Mesenchymal stem cell (in vitro differentiated cells and primary cell): ENCODE measurements around the gene ZSWIM7.

Experiments used
- DNase-seq: peaks from one replicate; pipeline ENCODE4 v3.0.0-alpha.2; 2013
- H2AFZ ChIP-seq: one replicate; pipeline ENCODE4 v1.6.1; 2013; ENCODE audit warnings: low read depth, mild to moderate bottlenecking, control low read depth, inconsistent platforms, low read length, moderate library complexity
- H2AK5ac ChIP-seq: 2 replicates; pipeline ENCODE4 v1.6.1; 2013; ENCODE audit warnings: low read length, moderate library complexity, mild to moderate bottlenecking, inconsistent platforms; ENCODE audit not compliant: severe bottlenecking
- H2BK120ac ChIP-seq: one replicate; pipeline ENCODE4 v1.6.1; 2013; ENCODE audit warnings: low read depth, mild to moderate bottlenecking, inconsistent platforms, low read length, moderate library complexity
- H2BK12ac ChIP-seq, 2 experiments: one replicate each; pipeline ENCODE4 v1.6.1; 2013; ENCODE audit warnings: inconsistent platforms in 2 of 2, low read length in 2 of 2, mild to moderate bottlenecking in 2 of 2, moderate library complexity in 2 of 2, control low read depth in 1 of 2
- H2BK15ac ChIP-seq: one replicate; pipeline ENCODE4 v1.6.1; 2013; ENCODE audit warnings: mild to moderate bottlenecking, low read depth, inconsistent platforms; ENCODE audit not compliant: poor library complexity, severe bottlenecking
- H2BK5ac ChIP-seq: 2 replicates; pipeline ENCODE4 v1.6.1; 2013; ENCODE audit warnings: low read depth, mild to moderate bottlenecking, low read length, control low read depth, inconsistent platforms; ENCODE audit not compliant: poor library complexity, severe bottlenecking
- H3K14ac ChIP-seq, 2 experiments: one replicate each; pipeline ENCODE4 v1.6.1; 2013; ENCODE audit warnings: inconsistent platforms in 2 of 2, low read length in 2 of 2, control low read depth in 1 of 2, mild to moderate bottlenecking in 1 of 2, moderate library complexity in 1 of 2
- H3K18ac ChIP-seq, 2 experiments: one replicate each; pipeline ENCODE4 v1.6.1; 2013; ENCODE audit warnings: inconsistent platforms in 2 of 2, low read length in 2 of 2, control low read depth in 1 of 2, low read depth in 1 of 2, mild to moderate bottlenecking in 1 of 2
- H3K23ac ChIP-seq, 2 experiments: one replicate each; pipeline ENCODE4 v1.6.1; 2013; ENCODE audit warnings: inconsistent platforms in 2 of 2, low read length in 2 of 2, mild to moderate bottlenecking in 2 of 2, moderate library complexity in 2 of 2, control low read depth in 1 of 2
- H3K27ac ChIP-seq: 2 replicates; pipeline ENCODE4 v1.5.1; 2013; ENCODE audit warnings: mild to moderate bottlenecking, moderate library complexity, low read length, control low read depth, inconsistent platforms; ENCODE audit not compliant: poor library complexity, severe bottlenecking
- H3K27me3 ChIP-seq, 2 experiments: 2 replicates each; pipeline versions ENCODE4 v1.6.1 to v1.7.0; 2013; ENCODE audit warnings: low read length in 2 of 2, mild to moderate bottlenecking in 2 of 2, moderate library complexity in 2 of 2, control low read depth in 1 of 2, inconsistent platforms in 1 of 2; ENCODE audit not compliant: control insufficient read depth in 1 of 2, insufficient read depth in 1 of 2
- H3K36me3 ChIP-seq, 2 experiments: 2 replicates each; pipeline versions ENCODE4 v1.6.1 to v1.7.0; 2013; ENCODE audit warnings: low read length in 2 of 2, control low read depth in 1 of 2, inconsistent platforms in 1 of 2, low read depth in 1 of 2, mild to moderate bottlenecking in 1 of 2; ENCODE audit not compliant: insufficient read depth in 2 of 2, control insufficient read depth in 1 of 2
- H3K4ac ChIP-seq, 2 experiments: one replicate each; pipeline ENCODE4 v1.6.1; 2013; ENCODE audit warnings: inconsistent platforms in 2 of 2, low read length in 2 of 2, mild to moderate bottlenecking in 2 of 2, moderate library complexity in 2 of 2, control low read depth in 1 of 2, low read depth in 1 of 2
- H3K4me1 ChIP-seq: 2 replicates; pipeline ENCODE4 v1.6.1; 2013; ENCODE audit warnings: low read depth, low read length, control low read depth; ENCODE audit not compliant: control insufficient read depth, insufficient read depth
- H3K4me2 ChIP-seq: 2 replicates; pipeline ENCODE4 v1.6.1; 2013; ENCODE audit warnings: low read length, mild to moderate bottlenecking, inconsistent platforms; ENCODE audit not compliant: poor library complexity, severe bottlenecking
- H3K4me3 ChIP-seq, 2 experiments: 2 replicates each; pipeline versions ENCODE4 v1.5.1 to v1.7.0; 2013; ENCODE audit warnings: low read length in 2 of 2, mild to moderate bottlenecking in 2 of 2, control low read depth in 1 of 2, low read depth in 1 of 2; ENCODE audit not compliant: insufficient read depth in 1 of 2
- H3K79me1 ChIP-seq: replicated peaks from 2 replicates; pipeline ENCODE4 v1.6.1; 2013; ENCODE audit warnings: mild to moderate bottlenecking, control low read depth, low read length, inconsistent platforms; ENCODE audit not compliant: poor library complexity, severe bottlenecking
- H3K9ac ChIP-seq: 2 replicates; pipeline ENCODE4 v1.7.0; 2013; ENCODE audit warnings: mild to moderate bottlenecking, low read length, moderate library complexity
- H3K9me3 ChIP-seq: 2 replicates; pipeline ENCODE4 v1.7.0; 2013; ENCODE audit warnings: mild to moderate bottlenecking, low read length; ENCODE audit not compliant: control insufficient read depth
- H4K8ac ChIP-seq: one replicate; pipeline ENCODE4 v1.6.1; 2013; ENCODE audit warnings: inconsistent platforms, mild to moderate bottlenecking, low read length, moderate library complexity
- H4K91ac ChIP-seq: one replicate; pipeline ENCODE4 v1.6.1; 2013; ENCODE audit warnings: mild to moderate bottlenecking, low read length, inconsistent platforms
- WGBS: methylation state at CpG from one replicate; pipeline ENCODE4 v1.1.7; 2013; ENCODE audit warnings: mixed read lengths; 5-methylcytosine and 5-hydroxymethylcytosine counted together

The ZSWIM7 gene

GRCh38 chr17:15928286-15928785, 71.2 kb downstream of the ZSWIM7 start:
- Histone ChIP-seq H3K4me3 (no peak overlapping the region), H3K36me3 (no peaks in the 10 kb centered on the region), H2BK15ac (no peak overlapping the region), H4K8ac (peak overlapping the region; percentile 27), H2AK5ac (no peak overlapping the region), H3K4me2 (no peak overlapping the region), H2AFZ (no peak overlapping the region), H3K4me1 (peaks cover 2% of the 10 kb centered on the region), H3K27ac (no peak overlapping the region), H3K79me1 (no peaks in the 10 kb centered on the region), H3K23ac (no peak overlapping the region), H3K4ac (peak overlapping the region in 1 of 2 experiments; percentile 41), H2BK5ac (no peak overlapping the region), H3K9ac (no peak overlapping the region), H3K18ac (peak overlapping the region in 1 of 2 experiments; percentile 43), H2BK12ac (peak overlapping the region in 1 of 2 experiments; percentile 75), H4K91ac (peak overlapping the region; percentile 76), H3K14ac (peak overlapping the region in 1 of 2 experiments; percentile 90), H3K9me3 (no peaks in the 10 kb centered on the region), H3K27me3 (peaks cover 0 to 16% of the 10 kb centered on the region in 2 experiments), H2BK120ac (no peak overlapping the region)
- WGBS, result 91% methylated on average over 9 of the region's 9 CpGs
- no peak for DNase-seq
